Activated naive CD8-positive, alpha-beta T cell treated with anti-CD3 and anti-CD28 coated beads, Interleukin-2, amount 50 U/mL, for 16 hours (primary cell): Measurements from ENCODE around the gene GADD45A.

Experiments
- DNase-seq: peaks from one replicate; pipeline ENCODE4 v3.0.0-alpha.2; 2020; ENCODE audit warnings: low read depth, low spot score

GADD45A gene

DNA sequence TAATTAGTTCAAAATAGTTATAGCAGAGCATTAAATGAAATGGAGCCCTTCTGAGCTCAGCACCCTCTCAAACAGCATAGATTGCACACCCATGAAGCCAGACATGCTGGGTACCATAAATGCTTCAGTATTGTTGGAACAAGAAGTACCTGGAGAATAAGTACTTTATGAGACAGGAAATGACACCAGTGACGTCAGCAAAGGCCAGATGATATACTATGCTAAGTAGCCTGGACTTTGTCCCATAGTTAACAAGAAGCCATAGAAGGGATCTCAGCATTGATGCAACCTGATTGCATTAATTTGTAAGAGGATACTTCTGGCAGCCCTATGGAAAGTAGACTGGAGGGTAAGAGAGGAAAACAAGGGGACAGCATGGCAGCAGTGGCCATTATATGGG is 16.3 kb upstream of the GADD45A start:
- DNase-seq: no peak

DNA sequence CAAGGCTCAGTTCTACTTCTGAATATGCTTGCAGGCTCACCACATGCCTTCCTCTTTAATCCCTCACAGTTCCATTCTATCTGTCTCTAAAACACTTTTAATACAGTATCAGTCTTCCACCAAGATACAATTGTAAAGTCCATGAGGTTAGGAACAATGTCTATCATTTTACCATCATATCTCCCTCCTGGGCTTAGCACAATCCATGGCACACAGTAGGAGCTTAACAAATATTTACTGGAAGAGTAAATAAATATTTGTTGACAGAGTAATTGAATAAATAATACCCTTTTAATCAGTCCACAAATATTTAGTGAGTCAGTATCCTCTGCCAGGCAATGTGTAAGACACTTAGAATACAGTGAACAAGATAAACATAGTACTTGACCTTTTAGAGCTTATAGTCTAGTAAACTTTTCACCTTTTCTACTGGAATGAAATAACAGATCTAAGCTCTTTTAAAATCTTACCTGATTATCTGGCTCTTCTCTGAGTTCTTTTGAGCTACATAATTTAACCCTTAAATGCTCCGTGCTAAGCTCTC is 12.7 kb upstream of the GADD45A start:
- DNase-seq: no peak

DNA sequence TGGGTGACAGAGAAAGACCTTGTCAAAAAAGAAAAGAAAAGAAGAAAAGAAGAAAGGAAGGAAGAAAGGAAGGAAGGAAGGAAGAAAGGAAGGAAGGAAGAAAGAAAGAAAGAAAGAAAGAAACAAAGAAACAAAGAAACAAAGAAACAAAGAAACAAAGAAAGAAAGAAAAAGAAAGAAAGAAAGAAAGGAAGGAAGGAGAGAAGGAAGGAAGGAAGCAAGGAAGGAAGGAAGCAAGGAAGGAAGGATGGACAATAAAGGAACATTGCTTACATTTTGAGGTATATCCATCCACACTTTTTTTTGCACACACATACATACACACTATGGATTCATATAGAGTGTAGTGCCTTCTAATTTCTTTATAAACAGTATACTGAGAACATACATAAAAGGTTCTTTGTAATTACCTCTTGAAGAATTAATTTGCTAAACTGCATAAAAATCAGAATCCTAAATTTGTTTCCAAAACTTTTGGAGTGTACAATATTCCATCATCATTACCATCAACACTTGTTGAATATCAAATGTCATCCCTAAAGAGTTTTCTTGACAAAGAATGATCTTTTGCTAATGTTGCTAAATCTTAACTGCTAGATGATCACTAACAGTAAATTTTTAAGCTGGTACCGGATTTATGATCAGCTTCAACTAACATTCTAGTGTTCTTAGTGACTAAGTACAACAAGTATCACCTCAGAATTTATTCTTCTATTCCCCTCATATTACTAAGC is 11.4 kb upstream of the GADD45A start:
- no peak for DNase-seq

DNA sequence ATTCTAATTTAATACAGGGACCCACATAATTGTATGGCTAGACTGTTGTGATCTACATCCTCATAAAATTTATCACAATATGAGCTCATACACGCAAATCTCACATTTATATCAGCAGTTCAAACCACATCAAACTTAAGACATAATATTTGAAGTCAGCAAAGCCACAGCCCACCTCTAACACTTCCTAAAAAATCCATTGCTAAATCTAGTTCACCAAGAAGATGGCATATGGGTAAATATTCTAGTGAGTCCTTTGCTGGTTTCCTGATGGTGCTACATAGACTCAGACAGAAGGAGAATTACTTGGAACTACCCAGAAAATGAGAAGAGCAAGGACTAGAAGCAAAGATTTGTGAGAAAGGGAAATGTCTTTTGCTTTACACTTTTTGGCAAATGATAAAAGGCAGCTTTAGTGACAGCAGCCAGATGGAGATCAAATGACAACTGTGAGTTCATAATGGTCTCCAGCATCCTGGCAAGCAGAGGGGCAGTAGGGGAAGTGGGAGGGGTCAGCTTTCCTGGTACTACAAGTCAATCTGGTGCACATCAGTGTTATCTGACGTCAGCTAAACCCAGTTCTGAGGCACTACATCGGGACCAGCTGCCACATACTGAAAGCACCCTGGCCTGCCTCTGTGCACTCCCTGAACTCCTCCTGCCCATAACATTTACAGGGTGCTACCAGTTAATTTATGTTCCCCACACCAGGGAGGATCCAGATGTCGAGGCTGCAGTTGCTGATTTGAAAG is 10.6 kb upstream of the GADD45A start:
- no peak for DNase-seq

DNA sequence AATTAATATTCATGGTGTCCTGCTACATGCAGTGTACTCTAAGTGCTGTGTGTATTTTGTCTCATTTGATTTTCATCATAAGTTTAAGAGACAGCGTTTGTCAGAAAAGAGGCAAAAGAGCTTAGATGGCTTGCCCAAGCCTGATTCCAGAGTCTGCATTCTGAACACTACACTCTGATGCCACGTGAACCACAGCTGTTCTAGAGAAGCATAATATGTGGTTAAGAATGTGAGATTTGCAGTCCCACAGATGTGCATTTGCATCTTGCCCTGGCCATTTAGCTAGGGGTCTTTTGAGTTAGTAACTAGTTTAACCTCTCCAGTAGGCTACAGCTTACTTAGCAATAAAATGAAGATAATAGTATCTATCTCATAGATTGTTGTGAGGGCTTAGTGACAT is 9.2 kb upstream of the GADD45A start:
- no peak for DNase-seq

DNA sequence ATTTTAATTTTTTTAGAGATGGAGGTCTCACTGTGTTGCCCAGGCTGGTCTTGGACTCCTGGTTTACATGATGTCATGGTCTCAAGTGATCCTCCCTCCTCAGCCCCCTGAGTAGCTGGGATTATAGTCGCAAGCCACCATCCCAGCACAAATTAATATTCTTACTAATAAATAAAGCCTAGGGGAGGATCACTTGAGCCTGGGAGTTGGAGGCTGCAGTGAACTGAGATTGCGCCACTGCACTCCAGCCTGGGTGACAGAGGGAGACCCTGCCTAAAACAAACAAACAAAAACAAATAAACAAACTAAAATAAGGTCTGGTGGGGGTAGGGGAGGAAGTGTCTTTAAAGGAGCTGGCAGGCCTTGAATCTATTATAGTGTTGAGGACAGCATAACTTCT is 8.7 kb upstream of the GADD45A start:
- no peak for DNase-seq

DNA sequence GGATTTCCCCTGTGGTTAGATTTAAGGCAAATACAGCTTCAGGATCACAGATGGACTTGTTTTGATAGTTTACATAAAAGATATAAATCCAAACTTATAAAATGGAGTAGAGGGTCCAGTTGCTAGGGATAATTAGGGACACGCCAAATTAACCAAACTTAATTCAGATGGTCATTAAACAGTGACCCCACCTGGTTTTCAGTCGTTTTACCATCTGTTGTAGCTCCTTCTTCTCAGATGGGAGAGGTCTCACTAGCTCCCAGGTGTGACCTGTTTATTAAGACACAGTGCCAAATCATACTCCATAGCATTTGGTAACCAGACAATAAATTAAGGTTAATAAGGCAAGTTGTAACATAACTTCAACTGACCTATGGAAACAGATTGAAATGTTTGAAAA is 8.1 kb upstream of the GADD45A start:
- no peak for DNase-seq

- no peak for DNase-seq
Observed at GRCh38 chr1:67677408-67677807, 7.6 kb upstream of the GADD45A start.

DNA sequence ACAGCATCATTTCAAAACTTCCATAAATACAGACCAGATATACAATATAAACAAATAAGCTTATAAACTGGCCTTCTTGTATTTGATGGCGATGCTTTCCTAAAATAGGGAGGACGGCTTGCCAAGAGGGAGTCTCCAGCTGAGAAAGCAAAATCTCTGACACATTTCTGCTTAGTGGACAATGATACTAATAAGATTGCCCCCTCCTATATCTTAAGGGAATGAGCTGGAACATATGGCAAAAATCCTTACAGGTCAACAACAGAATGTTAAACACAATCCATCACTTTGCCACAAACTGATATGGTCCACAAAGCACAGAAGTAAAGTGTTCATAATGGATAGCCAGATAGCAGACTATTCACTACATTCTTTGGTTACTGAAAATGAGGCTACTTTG is 7.1 kb upstream of the GADD45A start:
- no peak for DNase-seq

DNA sequence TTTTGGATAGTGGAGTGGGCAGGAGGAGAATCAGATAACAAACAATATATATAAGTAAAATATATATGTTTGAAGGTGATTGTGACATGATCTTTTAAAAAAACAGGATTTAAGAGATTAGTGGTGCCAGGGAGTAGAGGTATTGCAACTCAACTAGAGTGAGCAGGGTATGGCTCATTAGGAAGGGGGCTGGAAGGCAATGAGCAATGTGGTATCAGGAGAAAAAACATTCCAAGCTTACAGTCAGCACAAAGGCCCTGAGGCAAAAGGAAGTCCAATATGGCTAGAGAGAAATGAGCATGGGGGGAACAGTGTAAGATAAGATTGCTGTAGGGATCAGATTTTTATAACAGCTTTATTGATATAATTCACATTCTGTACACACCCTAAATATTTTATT is 5.3 kb upstream of the GADD45A start:
- no peak for DNase-seq

GRCh38 chr1:67680486-67680885 is 4.5 kb upstream of the GADD45A start:
- no peak for DNase-seq

DNA sequence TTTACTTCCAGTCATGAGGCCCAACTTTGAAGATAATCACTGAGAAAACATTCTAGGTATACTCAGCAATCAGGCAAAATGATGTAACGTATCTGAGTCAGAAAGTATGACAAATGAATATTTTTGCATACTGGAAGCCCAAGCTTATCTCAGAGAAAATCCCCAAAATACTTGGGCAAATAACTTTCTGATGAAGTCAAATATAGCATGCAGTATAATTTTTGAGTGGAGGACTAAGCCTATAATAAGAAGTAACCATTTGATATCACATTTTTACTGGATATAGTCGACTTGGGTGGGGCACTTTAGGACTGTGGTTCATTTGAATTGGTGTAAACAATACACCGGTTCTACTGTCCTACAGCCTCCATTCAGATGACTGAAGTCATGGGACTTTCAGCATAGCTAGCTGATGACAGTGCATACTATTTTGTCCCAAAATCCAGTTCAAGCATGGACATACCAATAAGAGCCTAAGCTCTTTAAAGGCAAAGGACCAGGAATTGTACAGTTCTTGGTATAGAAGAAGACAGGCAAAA is 2.3 kb upstream of the GADD45A start:
- no peak for DNase-seq

DNA sequence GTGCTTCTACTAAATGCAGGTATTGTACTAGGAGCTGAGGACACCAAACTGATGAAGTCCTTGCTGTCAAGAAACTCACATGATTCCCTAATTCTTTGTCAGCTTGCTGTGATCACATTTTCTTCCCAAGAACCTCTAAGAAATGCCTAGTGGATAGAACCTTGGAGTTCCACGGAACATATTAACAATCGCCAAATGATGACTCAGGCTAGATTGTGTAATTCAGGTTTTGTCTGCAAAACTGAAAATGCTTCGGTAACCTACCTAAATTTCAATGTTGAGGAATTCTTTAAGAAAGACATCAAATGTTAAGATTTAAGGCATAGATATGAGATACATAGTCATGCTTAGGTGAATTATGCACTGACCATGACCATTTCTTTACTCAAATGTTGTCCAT is 1.7 kb upstream of the GADD45A start:
- DNase-seq: no peak

GRCh38 chr1:67683766-67684525 is 1.1 kb upstream of the GADD45A start:
- DNase-seq: no peak

GRCh38 chr1:67684526-67685066 is 405 bp upstream of the GADD45A start:
- DNase-seq: no peak

GRCh38 chr1:67685558-67686266 is 711 bp downstream of the GADD45A start:
- DNase-seq: no peak

- DNase-seq: no peak
Observed at GRCh38 chr1:67686267-67687197, 1.5 kb downstream of the GADD45A start.

DNA sequence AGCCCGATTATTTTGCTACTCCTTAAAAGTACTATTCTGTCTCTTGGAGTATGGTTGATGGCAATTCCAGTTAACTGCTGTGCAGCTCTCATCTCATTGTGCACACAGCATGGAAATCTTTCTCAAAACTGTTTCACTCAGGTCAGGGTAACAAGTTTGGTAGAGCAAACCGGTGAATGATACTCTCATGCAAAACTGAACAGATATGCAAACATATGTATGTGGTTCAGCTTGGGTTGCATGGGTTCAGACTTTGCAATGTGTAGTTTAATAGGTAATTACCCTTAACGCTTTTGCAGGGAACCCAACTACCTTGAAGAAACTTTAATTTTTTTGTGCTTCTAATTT is 2.2 kb downstream of the GADD45A start:
- DNase-seq: no peak

DNA sequence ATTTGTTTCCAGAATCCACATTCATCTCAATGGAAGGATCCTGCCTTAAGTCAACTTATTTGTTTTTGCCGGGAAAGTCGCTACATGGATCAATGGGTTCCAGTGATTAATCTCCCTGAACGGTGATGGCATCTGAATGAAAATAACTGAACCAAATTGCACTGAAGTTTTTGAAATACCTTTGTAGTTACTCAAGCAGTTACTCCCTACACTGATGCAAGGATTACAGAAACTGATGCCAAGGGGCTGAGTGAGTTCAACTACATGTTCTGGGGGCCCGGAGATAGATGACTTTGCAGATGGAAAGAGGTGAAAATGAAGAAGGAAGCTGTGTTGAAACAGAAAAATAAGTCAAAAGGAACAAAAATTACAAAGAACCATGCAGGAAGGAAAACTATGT is 2.6 kb downstream of the GADD45A start:
- DNase-seq: no peak
